ENCODE results near the gene EHD3. TPM values are rescaled to one million over a fixed set of nuclear protein-coding genes. Genes with fewer than 3 reads are reported as not detected.

EHD3 gene
- total RNA-seq, 1 donor from 2014 or later, result 40.3 TPM

- Mint-ChIP-seq H3K4me3 (peak overlapping the region; percentile 44), H3K36me3 (ENCODE audit: low read depth) (no peaks in the 10 kb centered on the region), H3K4me1 (peaks cover 65% of the 10 kb centered on the region), H3K9me3 (no peaks in the 10 kb centered on the region), H3K27me3 (no peaks in the 10 kb centered on the region), H3K27ac (peak overlapping the region; percentile 99)
- intact Hi-C loops (cut with micrococcal nuclease), result no loop called here
- TF ChIP-seq, protein P1, sequence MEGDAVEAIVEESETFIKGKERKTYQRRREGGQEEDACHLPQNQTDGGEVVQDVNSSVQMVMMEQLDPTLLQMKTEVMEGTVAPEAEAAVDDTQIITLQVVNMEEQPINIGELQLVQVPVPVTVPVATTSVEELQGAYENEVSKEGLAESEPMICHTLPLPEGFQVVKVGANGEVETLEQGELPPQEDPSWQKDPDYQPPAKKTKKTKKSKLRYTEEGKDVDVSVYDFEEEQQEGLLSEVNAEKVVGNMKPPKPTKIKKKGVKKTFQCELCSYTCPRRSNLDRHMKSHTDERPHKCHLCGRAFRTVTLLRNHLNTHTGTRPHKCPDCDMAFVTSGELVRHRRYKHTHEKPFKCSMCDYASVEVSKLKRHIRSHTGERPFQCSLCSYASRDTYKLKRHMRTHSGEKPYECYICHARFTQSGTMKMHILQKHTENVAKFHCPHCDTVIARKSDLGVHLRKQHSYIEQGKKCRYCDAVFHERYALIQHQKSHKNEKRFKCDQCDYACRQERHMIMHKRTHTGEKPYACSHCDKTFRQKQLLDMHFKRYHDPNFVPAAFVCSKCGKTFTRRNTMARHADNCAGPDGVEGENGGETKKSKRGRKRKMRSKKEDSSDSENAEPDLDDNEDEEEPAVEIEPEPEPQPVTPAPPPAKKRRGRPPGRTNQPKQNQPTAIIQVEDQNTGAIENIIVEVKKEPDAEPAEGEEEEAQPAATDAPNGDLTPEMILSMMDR (IDR thresholded peaks at IDR 0.05), result no peak
- DNase-seq, result no peak
- CTCF ChIA-PET, result interaction anchor here (2.6 kb wide), 1 partner anchor 44 kb away, joined by 15 read pairs; no protein-coding TSS in a partner anchor
- ATAC-seq (ENCODE audit: low read depth), result no peak
- POLR2A ChIA-PET, result interaction anchor here (0.6 to 3.5 kb wide), 6 partner anchors 8 to 43 kb away, joined by 3 to 30 read pairs (median 4); partner anchors contain the start of gene EHD3
These were observed 19.5 kb upstream of the EHD3 start for GRCh38 chr2:31214444-31214915.

- H3K9me3 Mint-ChIP-seq, result no peaks in the 10 kb centered on the region
- peaks cover 87% of the 10 kb centered on the region for H3K4me1 Mint-ChIP-seq
- no peaks in the 10 kb centered on the region for H3K36me3 Mint-ChIP-seq (ENCODE audit: low read depth)
- ChIA-PET POLR2A (interaction anchor here (0.6 to 3.5 kb wide), 6 partner anchors 17 to 103 kb away, joined by 3 to 30 read pairs (median 6); partner anchors contain the start of gene EHD3), CTCF (interaction anchor here (1.1 to 2.2 kb wide), 4 partner anchors 39 to 117 kb away, joined by 4 to 10 read pairs (median 5); no protein-coding TSS in a partner anchor)
- TF ChIP-seq, protein P1 (IDR thresholded peaks at IDR 0.05), result no peak
- H3K27me3 Mint-ChIP-seq, result no peaks in the 10 kb centered on the region
- H3K4me3 Mint-ChIP-seq, result peak overlapping the region; percentile 60
- peak overlapping the region; percentile 99 for H3K27ac Mint-ChIP-seq
- no peak for ATAC-seq (ENCODE audit: low read depth)
- intact Hi-C loops (cut with micrococcal nuclease), result loop anchor here (1.0 to 5.0 kb wide), 4 partner anchors 8 to 984 kb away; partner anchors contain the start of genes GALNT14 and LBH
- DNase-seq, result no peak
These were observed 17.2 kb upstream of the EHD3 start for GRCh38 chr2:31216734-31217133.

GRCh38 chr2:31217465-31218200 lies 16.3 kb upstream of the EHD3 start, which contains the start of gene CAPN14:
Gene CAPN14, minus strand, starts transcription at chr2:31217515. Its CDS starts 12,068 bp downstream, at chr2:31205447.
- H3K27ac Mint-ChIP-seq, result peak within 1 kb of the TSS; percentile 99
- H3K36me3 Mint-ChIP-seq (ENCODE audit: low read depth), result no peaks in the 10 kb centered on the region
- H3K4me3 Mint-ChIP-seq, result peak within 1 kb of the TSS; percentile 60
- DNase-seq (no peak), ATAC-seq (ENCODE audit: low read depth) (peak; percentile 6)
- ChIA-PET POLR2A (interaction anchor here (0.6 to 3.5 kb wide), 5 partner anchors 16 to 82 kb away, joined by 3 to 30 read pairs (median 5); partner anchors contain the start of gene EHD3), CTCF (interaction anchor here (1.1 to 2.2 kb wide), 4 partner anchors 38 to 116 kb away, joined by 4 to 10 read pairs (median 5); no protein-coding TSS in a partner anchor)
- TF ChIP-seq, protein P1 (IDR thresholded peaks at IDR 0.05), result no peak
- peaks cover 95% of the 10 kb centered on the region for H3K4me1 Mint-ChIP-seq
- no peaks in the 10 kb centered on the region for H3K27me3 Mint-ChIP-seq
- intact Hi-C loops (cut with micrococcal nuclease), result loop anchor here (1.0 to 5.0 kb wide), 4 partner anchors 9 to 985 kb away; partner anchors contain the start of genes GALNT14 and LBH
- no peaks in the 10 kb centered on the region for H3K9me3 Mint-ChIP-seq

- peak overlapping the region; percentile 99 for H3K27ac Mint-ChIP-seq
- TF ChIP-seq, protein P1 (IDR thresholded peaks at IDR 0.05), result no peak
These were observed 14.6 kb upstream of the EHD3 start for GRCh38 chr2:31219131-31219969.

More at GRCh38 chr2:31219131-31219969, 14.6 kb upstream of the EHD3 start:
- Mint-ChIP-seq H3K4me3 (peak overlapping the region; percentile 79), H3K9me3 (no peaks in the 10 kb centered on the region), H3K4me1 (peaks cover 97% of the 10 kb centered on the region), H3K36me3 (ENCODE audit: low read depth) (no peaks in the 10 kb centered on the region), H3K27me3 (no peaks in the 10 kb centered on the region)
- intact Hi-C loops (cut with micrococcal nuclease), result loop anchor here (1.0 to 5.0 kb wide), 8 partner anchors 14 to 1073 kb away; partner anchors contain the start of genes GALNT14 and LBH
- CTCF ChIA-PET, result interaction anchor here (0.9 to 2.5 kb wide), 5 partner anchors 15 to 114 kb away, joined by 3 to 8 read pairs (median 5); partner anchors contain the start of gene EHD3
- peak; percentile 81 for ATAC-seq (ENCODE audit: low read depth)
- peak; percentile 41 for DNase-seq
- POLR2A ChIA-PET, result interaction anchor here (0.6 to 3.4 kb wide), 12 partner anchors 10 to 1073 kb away, joined by 3 to 70 read pairs (median 4); partner anchors contain the start of genes EHD3 and YPEL5
